Naive thymus-derived CD8-positive, alpha-beta T cell (primary cell): ENCODE data around the gene PPTC7. TPM values are rescaled to one million over a fixed set of nuclear protein-coding genes. Genes with fewer than 3 reads are reported as not detected.

ENCODE experiments used
- ATAC-seq, 2 donors: fragments of 150-1000 bp; cut with Tn5 transposase in 1 of 2; sonication (Bioruptor Pico), chemical (Tn5 transposase) in 1 of 2; 1 replicate in 1 of 2; 2 replicates in 1 of 2; pipeline ENCODE4 v1.10.0; 2021; ENCODE audit warnings: mild to moderate bottlenecking in 2 of 2, moderate library complexity in 2 of 2
- POLR2A ChIA-PET: fragments of 350-600 bp; sonication (Branson Sonifier 250); formaldehyde crosslinking; loops from one replicate; lab custom pipeline; 2021; ENCODE audit warnings: antibody characterized with exemption; lab: Charles Lee
- DNase-seq, 10 donors: peaks; one replicate each; pipeline versions ENCODE4 v3.0.0 to v3.0.0-alpha.2; 2020 to 2022
- H3K27ac Mint-ChIP-seq, 10 donors: one replicate each; pipeline ENCODE4 v1.8.0; 2020 to 2022; ENCODE audit warnings: mild to moderate bottlenecking in 10 of 10, mixed read lengths in 10 of 10, moderate library complexity in 4 of 10, inconsistent platforms in 1 of 10
- H3K27me3 Mint-ChIP-seq, 5 donors: one replicate each; pipeline ENCODE4 v1.8.0; 2021 to 2022; ENCODE audit warnings: mixed read lengths in 5 of 5
- H3K36me3 Mint-ChIP-seq, 3 donors: one replicate each; pipeline ENCODE4 v1.8.0; 2020 to 2022; ENCODE audit warnings: mixed read lengths in 3 of 3, mild to moderate bottlenecking in 2 of 3, inconsistent platforms in 1 of 3
- H3K4me1 Mint-ChIP-seq, 4 donors: one replicate each; pipeline ENCODE4 v1.8.0; 2021 to 2022; ENCODE audit warnings: mixed read lengths in 4 of 4
- H3K4me3 Mint-ChIP-seq, 10 donors: one replicate each; pipeline ENCODE4 v1.8.0; 2020 to 2022; ENCODE audit warnings: mild to moderate bottlenecking in 10 of 10, mixed read lengths in 10 of 10, moderate library complexity in 6 of 10, inconsistent platforms in 1 of 10
- H3K9me3 Mint-ChIP-seq, 9 donors: one replicate each; pipeline ENCODE4 v1.8.0; 2020 to 2022; ENCODE audit warnings: mixed read lengths in 9 of 9, mild to moderate bottlenecking in 3 of 9, inconsistent platforms in 1 of 9, moderate library complexity in 1 of 9
- polyA plus RNA-seq, 3 donors: library from polyadenylated mRNA; unstranded; fragments of 300-500 nt; fragmentation: Illumina TruSeq; gene quantifications; one replicate each; pipeline ENCODE4 v1.2.3, GENCODE V29; 2021
- total RNA-seq, 8 experiments: library from RNA in 2 of 8; stranded (reverse) in 2 of 8; gene quantifications; one replicate each; pipeline ENCODE4 v1.2.3 and lab custom pipeline; 2021 to 2026

Gene PPTC7
- total and polyA plus RNA-seq, 5 experiments from 2014 or later = 7.6 to 34.8 (median 10.2) TPM

DNA sequence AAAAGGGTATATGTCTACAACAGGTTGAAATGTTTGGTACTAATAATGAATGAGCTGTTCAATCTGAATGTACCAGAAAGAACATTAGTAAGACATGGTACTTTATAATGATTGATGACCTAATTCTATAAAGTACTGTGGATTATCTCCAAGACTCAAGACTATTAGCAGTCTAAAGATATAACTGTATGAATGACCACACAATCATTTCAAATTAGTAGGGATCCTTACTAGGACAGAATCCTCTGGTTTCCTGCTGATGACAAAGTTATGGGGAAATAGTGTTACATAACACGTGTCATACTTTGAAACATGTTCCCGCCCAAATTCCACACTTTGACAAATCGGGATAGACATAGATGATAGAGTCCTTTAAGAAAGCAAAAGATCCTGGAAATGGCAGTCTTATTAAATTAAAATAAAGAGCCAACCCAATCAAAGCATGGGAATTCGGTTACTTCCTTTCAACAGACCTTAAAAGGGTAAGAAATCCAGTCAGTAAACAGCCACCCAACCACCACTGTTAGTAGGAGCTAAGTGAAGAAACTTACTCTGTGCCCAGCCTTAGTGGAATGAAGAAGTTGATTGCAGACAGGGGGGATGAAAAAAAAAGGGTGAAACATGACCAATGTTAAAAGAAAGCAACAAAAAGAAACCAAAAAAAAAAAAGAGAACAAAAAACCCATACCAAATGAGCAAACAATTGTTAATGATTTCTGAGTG lies 84.0 kb downstream of the PPTC7 start:
- peaks cover 0 to 3% (median 0%) of the 10 kb centered on the region in 5 donors for H3K27me3 Mint-ChIP-seq
- POLR2A ChIA-PET = interaction anchor here (0.5 to 4.8 kb wide), 3 partner anchors 30 to 292 kb away, joined by 4 to 48 read pairs (median 4); partner anchors contain the start of genes FAM216A and GPN3
- H3K4me1 Mint-ChIP-seq = peaks cover 16 to 51% (median 40%) of the 10 kb centered on the region in 4 donors
- peak overlapping the region in 8 of 10 donors; percentile 15 to 70 (median 50) for H3K4me3 Mint-ChIP-seq
- no peak for DNase-seq
- no peak for ATAC-seq
- peak overlapping the region in 6 of 10 donors; percentile 31 to 92 (median 54) for H3K27ac Mint-ChIP-seq
- H3K36me3 Mint-ChIP-seq = peaks cover 3 to 41% (median 8%) of the 10 kb centered on the region in 3 donors
- peaks cover 0 to 2% (median 0%) of the 10 kb centered on the region in 9 donors for H3K9me3 Mint-ChIP-seq

Other genes with a start within 250 kb of the PPTC7 start
- gene ANAPC7, start 179.6 kb downstream of the PPTC7 start, total RNA-seq = 10 to 100 TPM; 78.5 to 84.0 TPM
- 10 to 100 TPM; 25.7 to 32.3 (median 30.9) TPM for gene ANAPC7, start 179.6 kb downstream of the PPTC7 start, polyA plus RNA-seq
- 100 to 1,000 TPM; 213 to 243 TPM for gene ARPC3, start 133.0 kb downstream of the PPTC7 start, total RNA-seq
- gene ARPC3, start 133.0 kb downstream of the PPTC7 start, polyA plus RNA-seq = 100 to 1,000 TPM; 691 to 810 (median 733) TPM
- 10 to 100 TPM; 13.5 to 14.0 TPM for gene GPN3, start 115.1 kb downstream of the PPTC7 start, total RNA-seq
- 10 to 100 TPM; 33.7 to 35.8 (median 34.4) TPM for gene GPN3, start 115.1 kb downstream of the PPTC7 start, polyA plus RNA-seq
- gene FAM216A, start 114.5 kb downstream of the PPTC7 start, total RNA-seq = 10 to 100 TPM; 21.6 to 22.3 TPM
- 10 to 100 TPM in 2 of 3 donors, 1 to 10 TPM in 1; 9.3 to 15.4 (median 11.1) TPM for gene FAM216A, start 114.5 kb downstream of the PPTC7 start, polyA plus RNA-seq
- gene VPS29, start 81.2 kb downstream of the PPTC7 start, total RNA-seq = 100 to 1,000 TPM; 126 to 130 TPM
- gene VPS29, start 81.2 kb downstream of the PPTC7 start, polyA plus RNA-seq = 100 to 1,000 TPM; 128 to 167 (median 167) TPM
- gene RAD9B, start 81.0 kb downstream of the PPTC7 start, total RNA-seq = 1 to 10 TPM; 2.7 to 3.8 TPM
- 1 to 10 TPM in 2 of 3 donors, under 1 TPM in 1; 0.89 to 1.3 (median 1.0) TPM for gene RAD9B, start 81.0 kb downstream of the PPTC7 start, polyA plus RNA-seq
- gene TCTN1, start 30.8 kb upstream of the PPTC7 start, total RNA-seq = 10 to 100 TPM; 13.4 to 16.2 TPM
- gene TCTN1, start 30.8 kb upstream of the PPTC7 start, polyA plus RNA-seq = 10 to 100 TPM in 2 of 3 donors, 1 to 10 TPM in 1; 8.7 to 16.4 (median 13.6) TPM
- gene HVCN1, start 105.8 kb upstream of the PPTC7 start, total RNA-seq = 10 to 100 TPM; 21.0 to 21.2 TPM
- 10 to 100 TPM; 17.3 to 24.5 (median 20.1) TPM for gene HVCN1, start 105.8 kb upstream of the PPTC7 start, polyA plus RNA-seq
- gene PPP1CC, start 159.6 kb upstream of the PPTC7 start, total RNA-seq = 100 to 1,000 TPM; 127 to 141 TPM
- 100 to 1,000 TPM; 112 to 150 (median 119) TPM for gene PPP1CC, start 159.6 kb upstream of the PPTC7 start, polyA plus RNA-seq